DOHH2 (cell line): ENCODE measurements around the gene PTPN3.

Experiments used
- CTCF ChIP-seq: fragments of 200-600 bp; sonication (generic); IDR thresholded peaks from one replicate; pipeline ENCODE4 v1.5.1; 2014; ENCODE audit warnings: antibody characterized with exemption, mild to moderate bottlenecking, low read depth, low read length; ENCODE audit not compliant: poor library complexity, severe bottlenecking
- EZH2phosphoT487 ChIP-seq: fragments of 200-600 bp; sonication (generic); IDR thresholded peaks from 2 replicates; pipeline ENCODE4 v1.6.1; 2017; ENCODE audit warnings: borderline replicate concordance, mild to moderate bottlenecking, antibody characterized with exemption, low read length, moderate library complexity, mixed read lengths

GRCh38 chr9:109378316-109378715 is 119.8 kb downstream of the PTPN3 start:
- no peak for TF ChIP-seq CTCF
- TF ChIP-seq EZH2phosphoT487 = no peak
